Cerebellar nuclear complex (tissue), 1 donor: ENCODE measurements around the gene PHF10.
A peak's percentile ranks its signal among the peaks of the same experiment; 100 is the strongest.

ENCODE experiments used
- DNase-seq, 2 experiments: peaks; one replicate each; lab custom pipeline; 2025; lab: John Stamatoyannopoulos, UW

PHF10 gene

GRCh38 chr6:169677096-169677495 lies 47.2 kb downstream of the PHF10 start:
- no peak for DNase-seq

- DNase-seq: no peak
These were observed 49.3 kb downstream of the PHF10 start for GRCh38 chr6:169675011-169675410.

- no peak for DNase-seq
These were observed 52.7 kb downstream of the PHF10 start for GRCh38 chr6:169671563-169671962.

GRCh38 chr6:169669889-169670288 lies 54.4 kb downstream of the PHF10 start:
- DNase-seq: no peak

- no peak for DNase-seq
These were observed 55.2 kb downstream of the PHF10 start for GRCh38 chr6:169669147-169669546.

- no peak for DNase-seq
These were observed 56.0 kb downstream of the PHF10 start for GRCh38 chr6:169668203-169668847.

GRCh38 chr6:169667716-169668115 lies 56.6 kb downstream of the PHF10 start:
- no peak for DNase-seq

GRCh38 chr6:169666441-169666840 lies 57.9 kb downstream of the PHF10 start:
- no peak for DNase-seq

- DNase-seq: no peak
These were observed 59.0 kb downstream of the PHF10 start for GRCh38 chr6:169665289-169665688.

- no peak for DNase-seq
These were observed 60.1 kb downstream of the PHF10 start for GRCh38 chr6:169664227-169664626.

- no peak for DNase-seq
These were observed 60.8 kb downstream of the PHF10 start for GRCh38 chr6:169663468-169663867.

- DNase-seq: no peak
These were observed 62.9 kb downstream of the PHF10 start for GRCh38 chr6:169661391-169661756.

- DNase-seq: no peak
These were observed 63.4 kb downstream of the PHF10 start for GRCh38 chr6:169660751-169661390.

- no peak for DNase-seq
These were observed 64.3 kb downstream of the PHF10 start for GRCh38 chr6:169659820-169660610.

- DNase-seq: no peak
These were observed 67.1 kb downstream of the PHF10 start for GRCh38 chr6:169657284-169657610.

- no peak for DNase-seq
These were observed 67.6 kb downstream of the PHF10 start for GRCh38 chr6:169656546-169657283.

- DNase-seq: peak in 1 of 2 experiments; percentile 7
These were observed 69.5 kb downstream of the PHF10 start for GRCh38 chr6:169654598-169655391.
